GM10248 (cell line): Measurements from ENCODE around the gene STK10.

Experiments
- CTCF ChIA-PET: fragments of 300-600 bp; sonication (Branson Sonifier 250); formaldehyde crosslinking; extraction: SDS; loops from one replicate; lab custom pipeline; 2021; ENCODE audit warnings: antibody characterized with exemption; lab: Yijun Ruan, JAX
- POLR2A ChIA-PET: fragments of 350-650 bp; sonication (Branson Sonifier 250); formaldehyde crosslinking; extraction: SDS; loops from one replicate; lab custom pipeline; 2020; ENCODE audit warnings: antibody characterized with exemption; lab: Yijun Ruan, JAX
- DNase-seq: peaks from one replicate; pipeline ENCODE4 v3.0.0; 2012; ENCODE audit errors: extremely low spot score
- CTCF ChIP-seq: IDR thresholded peaks from 2 replicates; pipeline ENCODE4 v1.5.1; 2012; ENCODE audit warnings: mild to moderate bottlenecking, low read depth; ENCODE audit errors: extremely low read depth, missing control alignments, control extremely low read depth

STK10 gene

GRCh38 chr5:172052450-172053236 is 135.4 kb downstream of the STK10 start:
- ChIA-PET POLR2A (no interaction called here), CTCF (interaction anchor here (1.2 kb wide), 1 partner anchor 141 kb away, joined by 4 read pairs; no protein-coding TSS in a partner anchor)
- TF ChIP-seq CTCF = no peak
- DNase-seq = no peak

DNA sequence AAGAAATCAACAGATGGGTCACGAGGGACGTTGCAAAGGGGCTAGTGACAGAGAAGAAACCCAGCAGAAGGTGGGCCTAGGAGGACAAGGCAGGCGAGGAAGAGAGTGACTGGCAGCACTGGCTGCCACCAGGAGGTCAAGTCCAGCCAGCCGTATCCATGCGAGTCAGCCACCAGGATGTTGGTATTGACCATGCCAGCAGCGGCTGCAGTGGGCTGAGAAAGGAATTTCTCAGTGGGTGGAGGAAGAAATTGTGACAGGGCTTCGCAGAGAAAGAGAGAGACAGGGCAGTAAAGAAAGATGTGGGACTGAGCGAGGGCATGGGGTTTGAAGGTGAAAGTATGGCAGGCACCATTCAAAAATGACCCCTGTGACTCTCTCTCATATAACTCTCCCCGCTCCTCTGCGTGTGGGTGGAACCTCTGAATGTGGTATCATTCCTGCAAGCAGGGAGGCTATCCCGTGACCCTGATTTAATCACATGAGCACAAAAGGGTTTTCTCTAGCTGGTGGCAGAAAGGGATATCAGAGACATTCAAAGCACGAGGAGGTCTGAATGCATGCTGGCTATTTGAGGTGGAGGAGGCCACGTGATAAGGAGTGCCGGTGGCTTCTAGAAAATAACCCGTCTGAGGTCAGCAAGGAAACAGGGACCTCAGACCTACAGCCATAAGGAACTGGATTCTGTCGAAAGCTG is 136.2 kb downstream of the STK10 start:
- CTCF ChIA-PET = interaction anchor here (1.2 to 1.3 kb wide), 2 partner anchors 140 kb away, joined by 3 to 4 read pairs; no protein-coding TSS in a partner anchor

DNA sequence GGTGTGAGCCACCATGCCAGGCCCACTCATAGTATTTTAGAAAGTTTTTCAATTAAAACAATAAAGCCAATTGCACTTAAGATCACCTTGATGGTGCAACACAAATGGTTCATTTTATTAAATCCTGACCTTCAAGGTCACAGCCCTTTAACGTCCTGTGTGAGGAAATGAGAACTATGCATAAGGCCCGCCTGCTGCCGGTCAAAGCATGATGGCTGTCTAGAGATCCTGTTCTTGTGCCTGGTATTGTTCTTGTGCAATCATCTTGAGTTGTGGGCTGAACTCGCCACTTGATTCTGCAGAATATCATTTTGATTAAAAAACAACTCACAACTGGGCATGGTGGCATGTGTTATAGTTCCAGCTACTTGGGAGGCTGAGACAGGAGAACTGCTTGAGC is 137.9 kb downstream of the STK10 start:
- ChIA-PET CTCF (interaction anchor here (1.4 kb wide), 1 partner anchor 9 kb away, joined by 4 read pairs; no protein-coding TSS in a partner anchor), POLR2A (no interaction called here)
- DNase-seq = no peak
- no peak for TF ChIP-seq CTCF

More for the DNA sequence above, 136.2 kb downstream of the STK10 start:
- DNase-seq = no peak
- POLR2A ChIA-PET = no interaction called here
- TF ChIP-seq CTCF = no peak

DNA sequence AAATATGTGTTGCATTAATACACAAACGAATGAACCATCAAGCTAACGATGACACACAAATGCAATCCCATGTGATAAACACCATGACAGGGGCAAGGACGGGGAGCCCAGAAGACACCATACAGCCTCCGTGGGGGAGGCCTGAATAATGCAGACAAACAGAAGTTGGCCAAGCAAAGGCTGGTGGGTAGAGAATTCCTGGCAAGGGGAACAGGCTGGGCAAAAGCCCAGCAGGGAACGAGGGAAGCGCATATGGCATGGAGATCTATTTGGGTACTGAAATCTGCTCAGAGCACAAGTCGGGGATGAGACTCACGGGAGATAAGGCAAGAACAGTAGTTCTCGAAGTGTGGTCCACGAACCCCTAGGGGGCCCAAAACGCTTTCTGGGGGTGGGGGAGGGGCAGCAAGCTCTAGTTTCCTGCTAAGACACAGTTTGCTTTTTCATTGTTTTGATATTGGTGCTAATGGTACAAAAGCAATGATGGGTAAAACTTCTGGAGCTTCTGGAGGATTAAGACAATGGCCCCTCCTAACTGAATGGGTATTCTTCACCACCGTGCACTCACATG is 138.7 kb downstream of the STK10 start:
- ChIA-PET CTCF (interaction anchor here (1.4 kb wide), 1 partner anchor 8 kb away, joined by 4 read pairs; no protein-coding TSS in a partner anchor), POLR2A (no interaction called here)
- TF ChIP-seq CTCF = no peak
- no peak for DNase-seq

DNA sequence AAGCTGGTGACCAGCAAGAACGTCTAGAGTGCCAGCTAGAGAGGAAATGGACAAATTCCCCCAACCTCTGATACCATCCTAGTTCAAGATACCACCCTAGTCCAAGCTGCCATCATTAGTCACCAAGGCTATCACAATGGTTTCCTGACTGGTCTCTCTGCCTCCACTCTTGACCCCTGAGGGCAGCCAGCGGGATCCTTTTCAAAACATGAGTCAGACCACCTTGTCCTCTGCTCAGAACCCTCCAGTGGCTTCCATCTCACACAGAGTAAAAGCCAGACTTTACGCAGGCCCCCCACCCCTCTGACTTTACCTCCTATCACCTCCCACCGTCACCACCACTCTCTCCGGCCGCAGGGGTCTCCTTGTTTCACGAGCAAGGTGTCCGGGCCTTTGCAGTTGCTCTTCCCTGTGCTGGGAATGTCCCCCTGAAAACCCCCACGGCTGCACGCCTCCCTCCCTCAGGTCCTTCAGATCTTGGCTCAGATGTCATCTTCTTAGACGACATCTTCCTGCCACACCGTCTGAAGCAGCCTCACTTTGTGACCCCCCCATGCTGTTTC is 139.4 kb downstream of the STK10 start:
- CTCF ChIA-PET = interaction anchor here (1.4 to 1.5 kb wide), 3 partner anchors 10 to 137 kb away, joined by 3 to 5 read pairs (median 3); no protein-coding TSS in a partner anchor
- TF ChIP-seq CTCF = no peak
- POLR2A ChIA-PET = no interaction called here
- no peak for DNase-seq

DNA sequence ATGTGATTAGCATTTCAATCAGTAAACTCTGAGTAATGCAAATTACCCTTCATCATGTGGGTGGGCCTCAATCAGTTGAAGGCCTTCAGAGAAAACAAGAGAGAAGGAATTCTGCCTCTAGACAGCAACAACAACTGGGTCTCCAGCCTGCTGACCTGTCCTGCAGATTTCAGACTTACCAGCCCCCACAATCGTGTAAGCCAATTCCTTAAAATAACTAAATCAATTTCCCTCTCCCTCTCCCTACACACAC is 139.9 kb downstream of the STK10 start:
- CTCF ChIA-PET = interaction anchor here (1.2 to 1.5 kb wide), 4 partner anchors 11 to 137 kb away, joined by 3 to 5 read pairs (median 3); no protein-coding TSS in a partner anchor
- TF ChIP-seq CTCF = no peak
- POLR2A ChIA-PET = no interaction called here
- no peak for DNase-seq
